DND-41 (cell line): Measurements from ENCODE around the gene TEX51.

Experiments used
- ATAC-seq: fragments of 200-7000 bp; cut with Tn5 transposase; 3 replicates; pipeline ENCODE4 v1.9.1; 2021; ENCODE audit warnings: low read depth; ENCODE audit not compliant: insufficient read depth
- DNase-seq: peaks from one replicate; pipeline ENCODE4 v3.0.0-alpha.2; 2020
- H2AFZ ChIP-seq: 2 replicates; pipeline ENCODE4 v1.6.0; 2012; ENCODE audit warnings: low read depth, low read length
- H3K27ac ChIP-seq: 2 replicates; pipeline ENCODE4 v1.5.1; 2012; ENCODE audit warnings: low read length, inconsistent platforms
- H3K27me3 ChIP-seq: fragments of 200-600 bp; sonication (generic); 2 replicates; pipeline ENCODE4 v1.6.0; 2012; ENCODE audit warnings: low read length, mild to moderate bottlenecking, inconsistent platforms; ENCODE audit not compliant: insufficient read depth, poor library complexity
- H3K36me3 ChIP-seq: 2 replicates; pipeline ENCODE4 v1.5.1; 2012; ENCODE audit warnings: low read length, inconsistent platforms; ENCODE audit not compliant: insufficient read depth
- H3K4me1 ChIP-seq: 2 replicates; pipeline ENCODE4 v1.5.1; 2012; ENCODE audit warnings: mild to moderate bottlenecking, low read length; ENCODE audit not compliant: insufficient read depth
- H3K4me2 ChIP-seq: 2 replicates; pipeline ENCODE4 v1.6.0; 2012; ENCODE audit warnings: mild to moderate bottlenecking, moderate library complexity, low read length, inconsistent platforms; ENCODE audit not compliant: insufficient read depth
- H3K4me3 ChIP-seq, 2 experiments: fragments of 200-600 bp in 1 of 2; shearing (Covaris generic) in 1 of 2; 2 replicates each; pipeline ENCODE4 v1.5.1; 2012 to 2016; ENCODE audit warnings: inconsistent platforms in 2 of 2, low read length in 2 of 2, mild to moderate bottlenecking in 2 of 2, low read depth in 1 of 2, moderate library complexity in 1 of 2
- H3K79me2 ChIP-seq: 2 replicates; pipeline ENCODE4 v1.6.0; 2012; ENCODE audit warnings: low read length, inconsistent platforms; ENCODE audit not compliant: insufficient read depth
- H3K9ac ChIP-seq: 2 replicates; pipeline ENCODE4 v1.6.0; 2012; ENCODE audit warnings: low read depth, mild to moderate bottlenecking, inconsistent platforms, low read length, moderate library complexity
- H3K9me3 ChIP-seq: 2 replicates; pipeline ENCODE4 v1.5.1; 2012; ENCODE audit warnings: low read length, moderate library complexity, mild to moderate bottlenecking, inconsistent platforms; ENCODE audit not compliant: insufficient read depth, severe bottlenecking
- H4K20me1 ChIP-seq: 2 replicates; pipeline ENCODE4 v1.6.0; 2012; ENCODE audit warnings: low read length; ENCODE audit not compliant: insufficient read depth
- CTCF ChIP-seq: IDR thresholded peaks from 2 replicates; pipeline ENCODE4 v1.5.1; 2012; ENCODE audit warnings: borderline replicate concordance, low read length, moderate library complexity, mild to moderate bottlenecking; ENCODE audit not compliant: poor library complexity, severe bottlenecking; ENCODE audit errors: extremely low read depth
- EZH2 ChIP-seq: IDR thresholded peaks from 3 replicates; pipeline ENCODE4 v1.6.1; 2012; ENCODE audit warnings: borderline replicate concordance, low read depth, mild to moderate bottlenecking, moderate library complexity, low read length, inconsistent platforms; ENCODE audit not compliant: severe bottlenecking

TEX51 gene

GRCh38 chr2:126912201-126912600, 13.5 kb downstream of the TEX51 start:
- no peaks in the 10 kb centered on the region for H3K79me2 ChIP-seq
- no peak overlapping the region for H3K4me3 ChIP-seq
- H3K36me3 ChIP-seq, result no peaks in the 10 kb centered on the region
- no peak overlapping the region for H3K9ac ChIP-seq
- TF ChIP-seq CTCF (no peak), EZH2 (no peak)
- H2AFZ ChIP-seq, result no peak overlapping the region
- no peaks in the 10 kb centered on the region for H3K9me3 ChIP-seq
- no peaks in the 10 kb centered on the region for H4K20me1 ChIP-seq
- ATAC-seq (no peak), DNase-seq (no peak)
- no peak overlapping the region for H3K4me2 ChIP-seq
- no peaks in the 10 kb centered on the region for H3K4me1 ChIP-seq
- H3K27ac ChIP-seq, result no peak overlapping the region
- H3K27me3 ChIP-seq, result peaks cover 11% of the 10 kb centered on the region

- Histone ChIP-seq H3K4me3 (no peak overlapping the region), H3K4me1 (no peaks in the 10 kb centered on the region), H3K36me3 (no peaks in the 10 kb centered on the region), H3K27ac (no peak overlapping the region), H3K79me2 (no peaks in the 10 kb centered on the region), H2AFZ (no peak overlapping the region), H3K9me3 (no peaks in the 10 kb centered on the region), H3K4me2 (no peak overlapping the region), H4K20me1 (no peaks in the 10 kb centered on the region), H3K9ac (no peak overlapping the region), H3K27me3 (peaks cover 2% of the 10 kb centered on the region)
- DNase-seq (no peak), ATAC-seq (no peak)
- TF ChIP-seq CTCF, result no peak
- TF ChIP-seq EZH2, result no peak
These were observed 14.6 kb downstream of the TEX51 start for GRCh38 chr2:126913329-126913728.

GRCh38 chr2:126913881-126914615, 15.4 kb downstream of the TEX51 start:
- Histone ChIP-seq H3K27me3 (no peaks in the 10 kb centered on the region), H3K27ac (no peak overlapping the region), H3K4me1 (no peaks in the 10 kb centered on the region), H3K36me3 (no peaks in the 10 kb centered on the region), H3K9me3 (no peaks in the 10 kb centered on the region), H2AFZ (no peak overlapping the region), H3K9ac (no peak overlapping the region), H4K20me1 (no peaks in the 10 kb centered on the region), H3K4me3 (no peak overlapping the region), H3K79me2 (no peaks in the 10 kb centered on the region), H3K4me2 (no peak overlapping the region)
- DNase-seq (no peak), ATAC-seq (no peak)
- TF ChIP-seq EZH2, result no peak
- TF ChIP-seq CTCF, result no peak
